HUDEP-2 (cell line): ENCODE results near the gene SVOPL.
"Not testable (repeated sequence)": the region's sequence is repeated elsewhere in the genome, so short reads cannot be mapped to it uniquely, and the experiment has no call there.

Experiments
- DNase-seq, 76 experiments: peaks; one replicate each; lab custom pipeline; 2025; ENCODE audit not compliant: unreplicated experiment in 76 of 76; lab: John Stamatoyannopoulos, UW

Gene SVOPL

DNA sequence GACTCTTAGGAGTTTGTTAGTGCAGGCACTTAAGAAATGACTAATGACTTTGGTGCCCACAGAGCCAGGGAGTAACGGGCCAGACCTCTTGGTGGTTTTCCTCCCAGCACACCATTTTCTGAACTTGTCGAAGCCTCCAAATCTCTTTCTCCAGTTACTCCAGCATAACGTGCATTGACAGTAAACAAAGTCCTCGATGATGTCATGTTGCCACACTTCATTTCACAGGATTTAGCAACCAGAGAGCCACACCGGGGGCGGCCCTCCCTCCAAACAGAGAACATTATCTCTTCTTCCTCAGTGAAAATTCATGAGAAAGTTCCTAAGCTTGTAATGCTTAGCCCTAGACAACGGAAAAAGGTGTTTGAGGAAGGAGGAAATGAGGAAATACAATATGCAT, 4.0 kb upstream of the SVOPL start:
- no peak for DNase-seq

GRCh38 chr7:138701537-138701923, 368 bp upstream of the SVOPL start:
- DNase-seq = no peak

- DNase-seq = no peak
These were observed 1.5 kb downstream of the SVOPL start for GRCh38 chr7:138699661-138700060.

- no peak for DNase-seq
These were observed 2.9 kb downstream of the SVOPL start for GRCh38 chr7:138698281-138698680.

GRCh38 chr7:138697535-138698182, 3.5 kb downstream of the SVOPL start:
- no peak for DNase-seq

DNA sequence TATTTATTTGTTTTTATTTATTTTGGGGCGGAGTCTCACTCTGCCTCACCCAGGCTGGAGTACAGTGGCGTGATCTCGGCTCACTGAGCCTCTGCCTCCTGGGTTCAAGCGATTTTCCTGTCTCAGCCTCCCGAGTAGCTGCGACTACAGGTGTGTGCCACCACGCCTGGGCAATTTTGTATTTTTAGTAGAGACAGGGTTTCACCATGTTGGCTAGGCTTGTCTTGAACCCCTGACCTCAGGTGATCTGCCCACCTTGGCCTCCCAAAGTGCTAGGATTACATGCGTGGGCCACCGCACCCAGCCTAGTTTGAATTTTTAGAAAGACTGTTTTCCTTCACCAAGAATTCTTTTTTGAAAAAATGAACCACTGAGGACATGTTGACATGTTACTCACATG, 5.4 kb downstream of the SVOPL start:
- DNase-seq = not testable (repeated sequence)

- DNase-seq = no peak
These were observed 6.1 kb downstream of the SVOPL start for GRCh38 chr7:138695106-138695505.

- DNase-seq = no peak
These were observed 10.0 kb downstream of the SVOPL start for GRCh38 chr7:138691178-138691577.

DNA sequence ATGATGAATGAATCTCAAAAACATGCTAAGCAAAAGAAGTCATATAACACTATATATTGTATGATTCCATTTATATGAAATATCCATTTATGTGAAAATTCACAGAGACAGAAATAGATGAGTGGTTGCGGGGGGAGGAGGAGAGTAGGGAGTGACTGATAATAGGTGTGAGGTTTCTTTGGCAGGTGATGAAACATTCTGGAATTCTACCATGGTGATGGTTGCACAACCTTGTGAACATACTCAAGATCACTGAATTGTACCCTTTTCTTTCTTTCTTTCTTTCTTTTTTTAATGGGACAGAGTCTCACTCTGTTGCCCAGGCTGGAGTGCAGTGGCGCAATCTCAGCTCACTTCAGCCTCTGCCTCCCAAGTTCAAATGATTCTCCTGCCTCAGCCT, 10.7 kb downstream of the SVOPL start:
- no peak for DNase-seq

GRCh38 chr7:138688037-138688436, 13.1 kb downstream of the SVOPL start:
- DNase-seq = not testable (repeated sequence)

GRCh38 chr7:138684340-138684739, 16.8 kb downstream of the SVOPL start:
- no peak for DNase-seq

DNA sequence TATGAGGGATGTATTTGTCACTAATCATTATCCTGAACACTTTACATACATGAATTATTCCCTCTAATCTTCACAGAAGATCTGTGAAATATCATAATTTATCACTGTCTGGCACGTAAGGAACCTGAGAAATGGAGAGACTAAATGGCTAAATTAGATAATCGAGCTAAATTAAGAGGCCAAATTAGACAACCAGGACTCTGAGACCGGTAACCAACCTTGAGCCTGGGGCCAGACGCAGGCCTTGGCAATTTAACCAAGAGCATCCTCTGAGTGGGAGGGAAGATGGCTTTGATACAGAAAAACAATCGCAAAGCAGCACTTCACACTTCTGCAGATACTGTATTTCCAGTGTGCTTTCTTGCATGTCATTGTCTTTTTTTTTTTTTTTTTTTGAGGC, 21.4 kb downstream of the SVOPL start:
- peak in 1 of 76 experiments; percentile 2 for DNase-seq

DNA sequence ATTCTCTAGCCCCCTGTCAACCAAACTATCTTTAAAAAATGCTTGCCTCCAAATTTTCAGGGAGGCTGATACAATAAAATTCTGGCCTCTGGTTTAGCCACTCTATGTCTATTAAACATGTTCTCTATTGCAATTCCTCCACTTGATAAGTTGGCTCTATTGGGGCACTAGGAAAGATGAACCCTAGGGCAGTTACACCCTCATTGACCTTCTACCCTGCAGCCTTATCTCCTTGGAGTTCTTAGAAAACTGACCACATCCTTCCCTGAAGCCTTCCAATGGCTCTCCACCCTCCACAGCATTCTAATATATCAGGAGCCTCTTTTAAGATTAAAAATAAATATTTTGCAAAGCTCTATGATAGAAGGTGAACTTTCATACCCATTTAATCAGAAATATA, 30.6 kb downstream of the SVOPL start:
- peak in 2 of 76 experiments; percentile 3 to 30 for DNase-seq

GRCh38 chr7:138669364-138669763, 31.8 kb downstream of the SVOPL start:
- no peak for DNase-seq

DNA sequence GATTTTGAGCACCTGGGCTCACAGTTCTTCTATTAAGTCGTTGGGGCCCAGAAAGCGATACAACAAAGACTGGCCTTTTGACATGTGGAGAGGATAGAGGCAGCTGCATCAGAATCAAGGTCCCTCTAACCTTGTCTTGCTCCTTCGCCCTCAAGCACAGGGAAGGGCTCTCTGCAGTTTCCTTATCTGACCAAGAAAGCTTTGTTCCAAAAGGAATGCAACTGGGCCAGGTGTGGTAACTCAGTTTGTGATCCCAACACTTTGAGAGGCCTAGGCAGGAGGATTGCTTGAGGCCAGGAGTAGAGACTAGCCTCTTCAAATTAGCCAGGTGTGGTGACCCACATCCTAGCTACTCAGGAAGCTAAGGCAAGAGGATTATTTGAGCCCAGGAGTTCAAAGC, 32.2 kb downstream of the SVOPL start:
- no peak for DNase-seq

- DNase-seq = no peak
These were observed 32.9 kb downstream of the SVOPL start for GRCh38 chr7:138668229-138668596.

- peak in 3 of 76 experiments; percentile 7 to 33 (median 25) for DNase-seq
These were observed 33.5 kb downstream of the SVOPL start for GRCh38 chr7:138667535-138668228.

DNA sequence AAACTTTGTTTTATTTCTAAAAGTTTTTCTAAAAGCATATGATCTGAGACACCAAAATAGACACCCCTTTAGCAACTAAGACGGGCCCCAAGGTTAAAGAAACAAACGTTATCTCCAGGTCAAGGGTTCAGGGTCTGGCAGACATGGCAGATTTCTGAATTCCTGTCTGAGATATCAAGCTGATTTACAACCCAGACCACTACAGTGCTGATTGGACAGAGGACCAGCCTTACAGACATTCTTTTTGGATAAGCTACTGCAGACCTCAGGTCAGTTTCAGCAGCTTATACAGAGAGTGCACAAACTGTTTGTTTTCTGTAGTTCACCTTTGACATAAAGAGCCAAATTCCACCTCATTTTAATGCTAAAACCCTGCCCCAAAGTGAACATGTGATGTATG, 34.8 kb downstream of the SVOPL start:
- DNase-seq = no peak

DNA sequence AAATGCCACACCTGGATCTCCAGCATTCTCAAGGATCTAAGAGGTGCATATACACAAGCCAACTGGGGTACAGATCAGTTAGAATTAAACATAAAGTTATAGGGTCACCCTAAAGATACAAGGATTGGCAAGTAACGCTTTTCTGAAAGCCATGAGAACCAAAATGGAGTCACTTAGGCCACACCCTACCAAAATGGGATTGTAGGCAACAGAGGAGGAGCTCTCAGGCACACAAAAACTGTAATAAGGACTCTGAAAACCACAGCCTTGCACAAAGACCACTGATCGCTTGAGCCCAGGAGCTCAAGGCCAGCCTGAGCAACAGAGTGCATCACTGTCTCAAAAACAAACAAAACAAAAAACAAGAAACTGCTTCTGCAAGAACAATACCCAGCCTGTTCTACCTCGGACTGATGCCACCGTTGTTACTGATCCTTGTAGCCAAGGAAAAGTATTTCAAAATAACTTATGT, 35.5 kb downstream of the SVOPL start:
- DNase-seq = no peak

- no peak for DNase-seq
These were observed 35.9 kb downstream of the SVOPL start for GRCh38 chr7:138665249-138665648.

- no peak for DNase-seq
These were observed 37.1 kb downstream of the SVOPL start for GRCh38 chr7:138663725-138664710.
